Type B pancreatic cell (in vitro differentiated cells): ENCODE measurements around the gene LSM14B. TPM values are rescaled to one million over a fixed set of nuclear protein-coding genes. Genes with fewer than 3 reads are reported as not detected.
A peak's percentile ranks its signal among the peaks of the same experiment; 100 is the strongest.

ENCODE experiments used
- DNase-seq: peaks from one replicate; pipeline ENCODE4 v3.0.0; 2021; ENCODE audit warnings: mixed read lengths; ENCODE audit not compliant: unreplicated experiment; ENCODE audit errors: extremely low spot score
- H3K27ac Mint-ChIP-seq: 2 replicates; pipeline ENCODE4 v1.8.0; 2021; ENCODE audit warnings: mild to moderate bottlenecking, mixed read lengths
- H3K27me3 Mint-ChIP-seq: 2 replicates; pipeline ENCODE4 v1.8.0; 2021; ENCODE audit warnings: mixed read lengths
- H3K36me3 Mint-ChIP-seq: 2 replicates; pipeline ENCODE4 v1.8.0; 2021; ENCODE audit warnings: mixed read lengths
- H3K4me1 Mint-ChIP-seq: one replicate; pipeline ENCODE4 v1.8.0; 2021; ENCODE audit warnings: mixed read lengths; ENCODE audit not compliant: unreplicated experiment
- H3K4me3 Mint-ChIP-seq: 2 replicates; pipeline ENCODE4 v1.8.0; 2021; ENCODE audit warnings: mild to moderate bottlenecking, mixed read lengths
- H3K9me3 Mint-ChIP-seq: 2 replicates; pipeline ENCODE4 v1.8.0; 2021; ENCODE audit warnings: mixed read lengths
- total RNA-seq: library from RNA; stranded (reverse); gene quantifications from 2 replicates; pipeline ENCODE4 v1.2.1, GENCODE V29; 2021; ENCODE audit warnings: low replicate concordance
- TF ChIP-seq, protein P1 (sequence below): fragments of 200-600 bp; sonication (generic); conservative IDR thresholded peaks from 2 replicates; pipeline ENCODE4 v1.5.0; 2021; ENCODE audit warnings: antibody characterized with exemption, mild to moderate bottlenecking

The LSM14B gene
- total RNA-seq, 1 donor from 2014 or later, result 66.3 TPM

DNA sequence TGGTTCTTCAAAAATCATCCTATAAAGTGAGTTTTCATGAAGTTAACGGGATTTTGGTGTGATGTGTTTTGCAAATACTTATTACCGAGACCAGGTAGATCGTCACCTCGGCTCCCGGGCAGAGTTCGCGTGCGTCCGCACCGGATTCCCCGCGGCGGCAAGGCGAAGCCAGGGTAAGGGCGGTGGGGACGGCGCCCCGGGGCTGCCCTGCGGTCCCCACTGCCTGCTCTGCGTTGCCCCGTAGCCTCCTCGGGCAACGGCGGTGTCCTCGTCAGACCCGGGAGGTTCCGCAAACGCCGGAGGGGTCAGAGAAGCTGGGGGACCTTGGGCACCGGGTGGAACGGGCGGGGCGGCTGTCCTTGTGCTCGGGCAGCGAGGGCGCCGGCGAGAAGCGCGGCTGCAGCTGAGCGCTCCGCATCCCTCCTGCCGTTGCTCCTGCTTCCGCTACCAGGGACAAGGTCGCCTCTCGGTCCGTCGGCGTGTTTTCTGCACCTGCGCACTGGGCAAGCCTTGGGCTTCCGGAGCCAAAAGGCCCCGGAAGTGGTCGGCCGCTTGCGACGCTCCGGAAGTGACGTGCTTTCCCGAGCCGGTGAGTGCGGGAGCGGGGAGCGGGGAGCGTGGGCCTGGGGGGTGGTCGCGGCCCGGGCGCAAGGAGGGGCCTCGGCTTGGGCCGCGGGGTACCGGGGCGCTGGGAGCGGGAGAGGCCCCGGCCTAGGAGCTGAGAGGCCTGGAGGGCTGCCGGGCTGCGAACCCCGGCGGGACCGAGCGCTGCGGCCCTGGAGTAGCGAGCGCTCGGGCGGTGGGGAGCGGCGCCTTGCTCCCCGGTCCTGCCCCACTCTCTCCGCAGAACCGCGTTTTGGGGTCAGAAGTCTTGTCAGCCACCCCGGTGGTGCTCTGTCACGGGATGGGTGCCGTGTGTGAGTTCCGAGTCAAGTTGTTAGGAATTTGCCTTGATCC, 60.5 kb downstream of the LSM14B start, which contains the start of gene MTG2:
TSS of gene MTG2 (plus strand) at position 560 of the 957 bp plus-strand sequence. CDS start 10,393 bp downstream, outside the sequence.
- peak within 1 kb of the TSS; percentile 96 for H3K27ac Mint-ChIP-seq
- H3K9me3 Mint-ChIP-seq, result no peaks in the 10 kb centered on the region
- peak within 1 kb of the TSS; percentile 94 for H3K4me3 Mint-ChIP-seq
- TF ChIP-seq, protein P1, sequence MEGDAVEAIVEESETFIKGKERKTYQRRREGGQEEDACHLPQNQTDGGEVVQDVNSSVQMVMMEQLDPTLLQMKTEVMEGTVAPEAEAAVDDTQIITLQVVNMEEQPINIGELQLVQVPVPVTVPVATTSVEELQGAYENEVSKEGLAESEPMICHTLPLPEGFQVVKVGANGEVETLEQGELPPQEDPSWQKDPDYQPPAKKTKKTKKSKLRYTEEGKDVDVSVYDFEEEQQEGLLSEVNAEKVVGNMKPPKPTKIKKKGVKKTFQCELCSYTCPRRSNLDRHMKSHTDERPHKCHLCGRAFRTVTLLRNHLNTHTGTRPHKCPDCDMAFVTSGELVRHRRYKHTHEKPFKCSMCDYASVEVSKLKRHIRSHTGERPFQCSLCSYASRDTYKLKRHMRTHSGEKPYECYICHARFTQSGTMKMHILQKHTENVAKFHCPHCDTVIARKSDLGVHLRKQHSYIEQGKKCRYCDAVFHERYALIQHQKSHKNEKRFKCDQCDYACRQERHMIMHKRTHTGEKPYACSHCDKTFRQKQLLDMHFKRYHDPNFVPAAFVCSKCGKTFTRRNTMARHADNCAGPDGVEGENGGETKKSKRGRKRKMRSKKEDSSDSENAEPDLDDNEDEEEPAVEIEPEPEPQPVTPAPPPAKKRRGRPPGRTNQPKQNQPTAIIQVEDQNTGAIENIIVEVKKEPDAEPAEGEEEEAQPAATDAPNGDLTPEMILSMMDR, result no peak
- no peaks in the 10 kb centered on the region for H3K27me3 Mint-ChIP-seq
- DNase-seq, result peak; percentile 93
- peaks cover 30% of the 10 kb centered on the region for H3K4me1 Mint-ChIP-seq
- H3K36me3 Mint-ChIP-seq, result no peaks in the 10 kb centered on the region

DNA sequence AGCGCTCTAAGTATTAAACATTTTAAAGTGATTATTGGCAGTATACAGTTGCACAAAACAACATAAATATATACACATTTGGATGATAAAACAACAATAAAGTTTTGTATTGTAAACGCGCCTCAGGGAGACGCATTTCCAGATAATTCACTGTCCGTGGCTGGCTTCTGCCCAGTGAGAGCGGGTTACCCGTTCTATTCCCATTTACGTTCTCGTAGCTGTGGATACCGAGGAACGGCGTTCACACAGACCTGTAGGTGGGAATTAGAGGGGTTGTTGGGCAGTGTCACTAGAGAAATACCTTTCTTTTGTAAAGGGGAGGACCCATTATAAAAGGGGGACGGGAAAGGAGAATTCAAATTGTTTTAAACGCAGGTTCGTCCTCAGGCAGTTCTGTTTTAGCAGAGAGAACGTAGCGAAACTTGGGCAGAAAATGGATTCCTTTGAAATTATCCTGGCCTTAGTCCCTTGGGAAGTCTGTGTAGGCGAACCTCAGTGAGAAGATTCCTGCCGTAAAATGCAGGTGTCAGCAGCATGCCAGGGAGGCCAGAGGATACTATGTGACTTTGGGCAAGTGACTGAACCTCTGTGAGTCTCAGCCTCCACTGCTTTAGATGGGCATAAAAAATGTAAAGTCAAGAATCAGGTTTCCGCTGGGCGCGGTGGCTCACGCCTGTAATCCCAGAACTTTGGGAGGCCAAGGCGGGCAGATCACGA, 61.3 kb downstream of the LSM14B start:
- Mint-ChIP-seq H3K4me3 (peak overlapping the region; percentile 94), H3K27ac (peak overlapping the region; percentile 96), H3K4me1 (peaks cover 30% of the 10 kb centered on the region), H3K27me3 (no peaks in the 10 kb centered on the region), H3K36me3 (no peaks in the 10 kb centered on the region), H3K9me3 (no peaks in the 10 kb centered on the region)
- DNase-seq, result no peak
- TF ChIP-seq, protein P1, result no peak

Other genes with a start within 250 kb of the LSM14B start
- gene TAF4, start 56.6 kb upstream of the LSM14B start, total RNA-seq, result 18.5 and 22.2 TPM in 2 replicates
- 207 and 236 TPM in 2 replicates for gene PSMA7, start 20.9 kb downstream of the LSM14B start, total RNA-seq
- gene SS18L1, start 21.3 kb downstream of the LSM14B start, total RNA-seq, result 20.5 and 25.5 TPM in 2 replicates
- 35.6 and 37.4 TPM in 2 replicates for gene MTG2, start 60.6 kb downstream of the LSM14B start, total RNA-seq
- gene HRH3, start 97.8 kb downstream of the LSM14B start, total RNA-seq, result 0.24 and 0.53 TPM in 2 replicates
- 43.7 and 60.5 TPM in 2 replicates for gene OSBPL2, start 116.0 kb downstream of the LSM14B start, total RNA-seq
- 67.2 and 71.5 TPM in 2 replicates for gene ADRM1, start 180.5 kb downstream of the LSM14B start, total RNA-seq
- 246 and 611 TPM in 2 replicates for gene LAMA5, start 244.8 kb downstream of the LSM14B start, total RNA-seq